ENCODE measurements around the gene ST3GAL3. TPM values are rescaled to one million over a fixed set of nuclear protein-coding genes. Genes with fewer than 3 reads are reported as not detected.

ST3GAL3 gene
- total and polyA plus RNA-seq, 2 donors (not counting 3 experiments of a cell fraction or from before 2014, with no cell fraction given) = 14.3 to 35.8 TPM

DNA sequence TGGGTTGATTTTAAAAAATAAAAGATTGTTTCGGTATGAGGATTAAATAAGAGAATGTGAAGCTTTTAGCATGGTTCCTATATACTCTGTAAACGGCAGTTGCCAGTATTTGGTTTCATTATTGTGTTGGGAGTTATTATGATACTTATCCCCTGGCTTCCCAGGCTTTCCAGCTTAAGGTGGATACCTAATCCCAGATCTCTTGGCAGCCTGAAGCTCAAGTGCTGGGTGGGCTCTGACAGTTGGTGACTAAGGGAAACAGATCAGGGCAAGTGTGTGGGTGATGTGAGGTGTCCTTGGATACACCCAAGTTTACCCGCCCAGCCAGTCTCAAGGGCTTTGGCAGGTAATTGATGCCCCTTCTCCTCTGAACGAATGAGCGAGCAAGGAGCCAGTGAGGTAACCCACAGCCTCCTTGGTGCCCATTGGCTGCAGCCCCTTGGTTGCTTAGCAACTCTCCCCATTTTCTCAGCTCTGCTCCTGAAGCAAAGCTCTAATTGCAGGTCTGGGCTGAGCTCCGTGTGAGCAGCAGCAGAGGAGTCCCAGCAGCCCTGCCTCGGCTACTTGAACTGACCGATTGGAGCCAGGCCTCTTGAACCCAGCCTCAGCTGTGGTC, 245.5 kb downstream of the ST3GAL3 start:
- H3K9me3 ChIP-seq (replicated peaks; ENCODE audit: control insufficient read depth, insufficient read depth, low read length) = no peaks in the 10 kb centered on the region
- H3K9ac ChIP-seq (replicated peaks; ENCODE audit: extremely low read depth, insufficient read depth, low read length) = no peak overlapping the region
- no peak for TF ChIP-seq EZH2 (IDR thresholded peaks at IDR 0.05; ENCODE audit: borderline replicate concordance, low read depth, low read length, severe bottlenecking)
- TF ChIP-seq, protein P1, sequence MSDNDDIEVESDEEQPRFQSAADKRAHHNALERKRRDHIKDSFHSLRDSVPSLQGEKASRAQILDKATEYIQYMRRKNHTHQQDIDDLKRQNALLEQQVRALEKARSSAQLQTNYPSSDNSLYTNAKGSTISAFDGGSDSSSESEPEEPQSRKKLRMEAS (IDR thresholded peaks at IDR 0.05; ENCODE audit: insufficient read depth, insufficient read length) = no peak
- TF ChIP-seq MYC (IDR thresholded peaks at IDR 0.05; ENCODE audit: low read depth, low read length) = no peak
- TF ChIP-seq FOS (IDR thresholded peaks at IDR 0.05; ENCODE audit: borderline replicate concordance, insufficient read depth, low read length) = no peak
- no peak for TF ChIP-seq JUN (IDR thresholded peaks at IDR 0.05; ENCODE audit: borderline replicate concordance, insufficient read depth, insufficient read length, low read depth)
- TF ChIP-seq POLR2AphosphoS5 (IDR thresholded peaks at IDR 0.05; ENCODE audit: insufficient read depth, low read depth, low read length) = no peak
- TF ChIP-seq, protein P2, sequence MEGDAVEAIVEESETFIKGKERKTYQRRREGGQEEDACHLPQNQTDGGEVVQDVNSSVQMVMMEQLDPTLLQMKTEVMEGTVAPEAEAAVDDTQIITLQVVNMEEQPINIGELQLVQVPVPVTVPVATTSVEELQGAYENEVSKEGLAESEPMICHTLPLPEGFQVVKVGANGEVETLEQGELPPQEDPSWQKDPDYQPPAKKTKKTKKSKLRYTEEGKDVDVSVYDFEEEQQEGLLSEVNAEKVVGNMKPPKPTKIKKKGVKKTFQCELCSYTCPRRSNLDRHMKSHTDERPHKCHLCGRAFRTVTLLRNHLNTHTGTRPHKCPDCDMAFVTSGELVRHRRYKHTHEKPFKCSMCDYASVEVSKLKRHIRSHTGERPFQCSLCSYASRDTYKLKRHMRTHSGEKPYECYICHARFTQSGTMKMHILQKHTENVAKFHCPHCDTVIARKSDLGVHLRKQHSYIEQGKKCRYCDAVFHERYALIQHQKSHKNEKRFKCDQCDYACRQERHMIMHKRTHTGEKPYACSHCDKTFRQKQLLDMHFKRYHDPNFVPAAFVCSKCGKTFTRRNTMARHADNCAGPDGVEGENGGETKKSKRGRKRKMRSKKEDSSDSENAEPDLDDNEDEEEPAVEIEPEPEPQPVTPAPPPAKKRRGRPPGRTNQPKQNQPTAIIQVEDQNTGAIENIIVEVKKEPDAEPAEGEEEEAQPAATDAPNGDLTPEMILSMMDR (IDR thresholded peaks at IDR 0.05; ENCODE audit: extremely low read depth in 1 of 2, insufficient read depth in 1 of 2, low read depth in 1 of 2, low read length in 2 of 2) = no peak
- no peak for TF ChIP-seq GATA2 (IDR thresholded peaks at IDR 0.05; ENCODE audit: insufficient read depth, insufficient read length, low read depth, low read length)
- no peak for TF ChIP-seq POLR2A (IDR thresholded peaks at IDR 0.05; ENCODE audit: low read depth, low read length)
- H3K4me3 ChIP-seq (replicated peaks in 1 of 3; ENCODE audit: insufficient read depth in 1 of 3, low read depth in 1 of 3, low read length in 3 of 3) = no peak overlapping the region
- H3K79me2 ChIP-seq (ENCODE audit: control insufficient read depth, insufficient read depth, low read length) = no peaks in the 10 kb centered on the region
- no peaks in the 10 kb centered on the region for H3K9me1 ChIP-seq (replicated peaks; ENCODE audit: control insufficient read depth, extremely low read depth, insufficient read depth, low read length)
- H3K4me1 ChIP-seq (ENCODE audit: control insufficient read depth, extremely low read depth, insufficient read depth, low read length) = peaks cover 7% of the 10 kb centered on the region
- no peaks in the 10 kb centered on the region for H4K20me1 ChIP-seq (replicated peaks; ENCODE audit: control insufficient read depth, extremely low read depth, insufficient read depth, low read length)
- intact Hi-C loops (cut with micrococcal nuclease) (no loop called here), dilution Hi-C loops (cut with MboI; ENCODE audit: extremely low pct_ligation_motif_present, low sequenced_read_pairs) (no loop called here)
- ChIA-PET POLR2A (no interaction called here), CTCF (interaction anchor here (1.7 kb wide), 1 partner anchor 95 kb away, joined by 4 read pairs; no protein-coding TSS in a partner anchor)
- no peak for FAIRE-seq
- H3K36me3 ChIP-seq (ENCODE audit: control insufficient read depth in 2 of 2, extremely low read depth in 1 of 2, insufficient read depth in 2 of 2, low read length in 2 of 2) = peaks cover 3 to 19% of the 10 kb centered on the region in 2 experiments
- no peak overlapping the region for H3K4me2 ChIP-seq (ENCODE audit: insufficient read depth, low read length)
- no peak overlapping the region for H3K27ac ChIP-seq (ENCODE audit: insufficient read depth, low read depth, low read length)
- no TSS peak for BruUV-seq (replicated peaks)
- H3K27me3 ChIP-seq (ENCODE audit: control insufficient read depth in 2 of 2, insufficient read depth in 2 of 2, low read length in 2 of 2) = no peaks in the 10 kb centered on the region
- DNase-seq (ENCODE audit: low read depth, low spot score) = no peak
- H2AFZ ChIP-seq (ENCODE audit: low read depth, low read length) = no peak overlapping the region
